GM23248 (cell line): ENCODE measurements around the gene XXYLT1. TPM values are rescaled to one million over a fixed set of nuclear protein-coding genes. Genes with fewer than 3 reads are reported as not detected.

Source experiments
- DNase-seq: peaks from one replicate; pipeline ENCODE4 v3.0.0-alpha.2; 2015
- H2AFZ ChIP-seq: fragments of 200-600 bp; sonication (generic); 2 replicates; pipeline ENCODE4 v1.6.1; 2016; ENCODE audit warnings: antibody characterized with exemption
- H3F3A ChIP-seq: fragments of 200-600 bp; sonication (generic); 2 replicates; pipeline ENCODE4 v1.6.1; 2016; ENCODE audit warnings: mild to moderate bottlenecking, antibody characterized with exemption, mixed run types; ENCODE audit not compliant: insufficient read depth
- H3K27ac ChIP-seq: fragments of 200-600 bp; sonication (generic); 2 replicates; pipeline ENCODE4 v1.5.1; 2016; ENCODE audit warnings: mild to moderate bottlenecking
- H3K27me3 ChIP-seq: fragments of 200-600 bp; sonication (generic); replicated peaks from 2 replicates; pipeline ENCODE4 v1.6.1; 2016; ENCODE audit warnings: mild to moderate bottlenecking; ENCODE audit not compliant: insufficient read depth
- H3K36me3 ChIP-seq: fragments of 200-600 bp; sonication (generic); 2 replicates; pipeline ENCODE4 v1.6.1; 2016; ENCODE audit warnings: low read depth, mild to moderate bottlenecking
- H3K4me1 ChIP-seq: fragments of 200-600 bp; sonication (generic); 2 replicates; pipeline ENCODE4 v1.6.1; 2016; ENCODE audit warnings: mild to moderate bottlenecking; ENCODE audit not compliant: insufficient read depth
- H3K4me2 ChIP-seq: fragments of 200-600 bp; sonication (generic); one replicate; pipeline ENCODE4 v1.6.1; 2016; ENCODE audit warnings: mild to moderate bottlenecking; ENCODE audit not compliant: unreplicated experiment
- H3K4me3 ChIP-seq: fragments of 200-600 bp; sonication (generic); 2 replicates; pipeline ENCODE4 v1.5.1; 2016; ENCODE audit warnings: mild to moderate bottlenecking
- H3K79me2 ChIP-seq: fragments of 200-600 bp; sonication (generic); 2 replicates; pipeline ENCODE4 v1.6.1; 2016; ENCODE audit warnings: mild to moderate bottlenecking; ENCODE audit not compliant: insufficient read depth
- H3K9ac ChIP-seq: fragments of 200-600 bp; sonication (generic); 2 replicates; pipeline ENCODE4 v1.6.1; 2016; ENCODE audit warnings: mild to moderate bottlenecking
- H3K9me2 ChIP-seq: fragments of 200-600 bp; sonication (generic); 2 replicates; pipeline ENCODE4 v1.6.1; 2016; ENCODE audit warnings: mixed run types, mild to moderate bottlenecking, moderate library complexity; ENCODE audit not compliant: insufficient read depth
- H3K9me3 ChIP-seq: fragments of 200-600 bp; sonication (generic); one replicate; pipeline ENCODE4 v1.6.1; 2017; ENCODE audit warnings: low read depth
- H4K20me1 ChIP-seq: fragments of 200-600 bp; sonication (generic); 2 replicates; pipeline ENCODE4 v1.6.0; 2016; ENCODE audit not compliant: insufficient read depth
- EZH2 ChIP-seq: fragments of 200-600 bp; sonication (generic); IDR thresholded peaks from 2 replicates; pipeline ENCODE4 v1.6.1; 2018; ENCODE audit warnings: antibody characterized with exemption, mild to moderate bottlenecking; ENCODE audit not compliant: insufficient read depth, poor library complexity, severe bottlenecking
- EZH2phosphoT487 ChIP-seq: fragments of 200-600 bp; sonication (generic); IDR thresholded peaks from 2 replicates; pipeline ENCODE4 v1.6.1; 2018; ENCODE audit warnings: antibody characterized with exemption, moderate library complexity, mild to moderate bottlenecking, low read depth; ENCODE audit not compliant: insufficient read depth
- WGBS, 2 experiments: methylation state at CpG; one replicate each; pipeline ENCODE4 v1.1.6; 2015 to 2017; ENCODE audit warnings: low lambda C conversion rate in 2 of 2, low coverage in 1 of 2; ENCODE audit errors: missing lambda C conversion rate in 2 of 2; 5-methylcytosine and 5-hydroxymethylcytosine counted together
- in situ Hi-C: fragments of 300-500 bp; cut with MboI; formaldehyde crosslinking; loops from 2 replicates; pipeline ENCODE4 v1.15.0; 2020
- polyA plus RNA-seq: library from polyadenylated mRNA; unstranded; fragments of >200 nt; fragmentation: Nextera tagmentation; extraction: Ambion mirVana; gene quantifications from 2 replicates; pipeline ENCODE4 v1.2.1, GENCODE V29; 2016
- total RNA-seq: library from RNA; depleted of rRNA; stranded (reverse); fragments of >200 nt; shearing (Covaris generic); gene quantifications from 2 replicates; pipeline ENCODE4 v1.2.3, GENCODE V29; 2014

XXYLT1 gene
- total and polyA plus RNA-seq, 2 experiments from 2014 or later = 22.8 to 44.7 TPM

DNA sequence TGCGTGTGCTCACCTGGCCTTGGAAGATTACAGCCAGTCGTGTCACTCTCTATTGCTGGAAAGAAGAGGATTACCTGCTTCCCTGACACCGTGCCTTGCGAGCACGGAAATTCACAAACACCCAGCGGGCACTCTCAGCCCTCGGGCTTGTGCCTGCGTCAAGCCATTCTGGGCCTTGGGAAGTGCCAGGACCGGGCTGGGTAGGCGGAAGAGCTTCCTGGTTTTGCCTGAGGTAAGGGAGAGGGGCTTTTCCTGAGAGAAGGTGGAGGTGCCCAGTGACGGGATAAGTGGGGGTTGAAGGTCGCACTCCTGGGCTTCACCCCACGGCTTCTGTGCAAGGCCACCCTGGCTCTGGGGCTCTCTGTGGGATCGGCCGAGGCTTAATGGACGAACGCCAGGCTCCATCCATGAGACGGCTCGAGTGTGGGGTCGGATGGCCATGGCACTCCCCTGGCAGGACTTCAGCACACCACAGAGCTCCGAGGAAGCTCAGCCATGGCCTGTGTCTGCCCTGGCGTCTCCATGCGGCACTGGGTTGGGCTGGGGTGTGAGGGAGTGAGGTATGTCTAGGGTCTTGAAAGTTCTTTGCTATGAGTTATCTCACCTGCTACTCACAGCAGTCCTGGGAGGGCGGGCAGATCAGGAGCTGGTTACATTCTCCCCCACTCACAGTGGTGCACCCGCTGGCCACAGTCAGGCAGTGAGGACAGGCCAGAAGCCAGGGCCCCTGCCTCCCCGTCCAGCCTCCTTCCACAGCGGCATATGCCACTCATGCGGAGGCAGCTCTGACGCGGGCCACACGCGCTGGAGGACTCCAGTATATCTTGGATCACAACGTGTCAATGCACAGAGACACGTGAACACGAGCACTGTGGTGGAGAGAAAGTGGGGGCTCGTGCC is 209.0 kb downstream of the XXYLT1 start:
- in situ Hi-C loops = no loop called here
- WGBS, 2 experiments = 82 to 86% methylated on average over 35 to 36 of the region's 36 CpGs
- no peak overlapping the region for H2AFZ ChIP-seq

DNA sequence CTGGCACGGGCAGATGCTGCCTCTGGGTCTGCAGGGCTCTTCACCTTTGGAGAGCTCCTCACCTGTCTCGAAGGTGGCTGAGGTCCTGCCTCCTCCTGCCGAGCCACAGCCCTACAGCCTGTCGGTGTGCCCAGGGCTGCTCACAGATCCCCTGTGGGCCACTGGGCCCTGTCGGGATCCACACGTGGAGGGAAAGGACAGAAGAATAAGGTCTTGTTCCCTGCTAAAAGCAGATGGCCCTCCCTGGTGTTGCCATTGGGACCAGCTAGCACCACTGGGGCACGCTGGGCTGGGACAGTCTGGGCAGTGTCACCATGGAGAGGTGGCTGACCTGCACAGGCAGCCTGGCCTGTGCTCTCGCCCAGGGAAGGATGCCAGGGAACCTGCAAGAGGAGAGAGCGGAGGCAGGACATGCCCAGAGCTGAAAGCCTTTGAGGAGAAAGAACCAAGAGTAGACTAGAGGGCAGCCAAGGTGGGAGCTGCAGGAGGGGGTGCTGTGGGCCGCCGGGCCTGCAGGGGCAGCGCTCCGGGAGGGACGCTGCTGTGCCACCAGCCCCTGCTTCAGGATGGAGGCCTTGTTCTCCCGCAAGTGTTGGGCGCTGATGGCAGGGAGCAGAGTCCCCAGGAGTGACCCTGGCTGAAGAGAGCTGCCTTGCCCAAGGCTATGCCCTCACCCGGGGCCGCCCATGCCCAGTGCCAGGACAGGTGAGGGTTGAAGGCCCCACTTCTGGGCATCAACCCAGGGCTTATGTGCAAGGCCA is 210.2 kb downstream of the XXYLT1 start:
- H2AFZ ChIP-seq = no peak overlapping the region
- no peak overlapping the region for H3K4me3 ChIP-seq
- H3K36me3 ChIP-seq = no peaks in the 10 kb centered on the region
- H3F3A ChIP-seq = no peaks in the 10 kb centered on the region
- 65 to 74% methylated on average over 18 of the region's 18 CpGs for WGBS, 2 experiments
- no peak overlapping the region for H3K9ac ChIP-seq
- H3K9me3 ChIP-seq = no peaks in the 10 kb centered on the region
- no peak overlapping the region for H3K27ac ChIP-seq
- no peaks in the 10 kb centered on the region for H3K9me2 ChIP-seq
- no peaks in the 10 kb centered on the region for H3K4me1 ChIP-seq
- H3K4me2 ChIP-seq = no peak overlapping the region
- DNase-seq = no peak
- no peaks in the 10 kb centered on the region for H3K79me2 ChIP-seq
- in situ Hi-C loops = no loop called here
- H3K27me3 ChIP-seq = no peaks in the 10 kb centered on the region
- TF ChIP-seq EZH2 (no peak), EZH2phosphoT487 (no peak)
- H4K20me1 ChIP-seq = no peaks in the 10 kb centered on the region

More for the DNA sequence above, 209.0 kb downstream of the XXYLT1 start:
- DNase-seq = no peak
- no peak overlapping the region for H3K4me3 ChIP-seq
- H3K27me3 ChIP-seq = no peaks in the 10 kb centered on the region
- H4K20me1 ChIP-seq = no peaks in the 10 kb centered on the region
- no peaks in the 10 kb centered on the region for H3K4me1 ChIP-seq
- no peak overlapping the region for H3K9ac ChIP-seq
- TF ChIP-seq EZH2phosphoT487 = no peak
- no peak for TF ChIP-seq EZH2
- H3K36me3 ChIP-seq = no peaks in the 10 kb centered on the region
- no peaks in the 10 kb centered on the region for H3K79me2 ChIP-seq
- no peak overlapping the region for H3K27ac ChIP-seq
- H3K9me3 ChIP-seq = no peaks in the 10 kb centered on the region
- no peaks in the 10 kb centered on the region for H3K9me2 ChIP-seq
- no peak overlapping the region for H3K4me2 ChIP-seq
- H3F3A ChIP-seq = no peaks in the 10 kb centered on the region

DNA sequence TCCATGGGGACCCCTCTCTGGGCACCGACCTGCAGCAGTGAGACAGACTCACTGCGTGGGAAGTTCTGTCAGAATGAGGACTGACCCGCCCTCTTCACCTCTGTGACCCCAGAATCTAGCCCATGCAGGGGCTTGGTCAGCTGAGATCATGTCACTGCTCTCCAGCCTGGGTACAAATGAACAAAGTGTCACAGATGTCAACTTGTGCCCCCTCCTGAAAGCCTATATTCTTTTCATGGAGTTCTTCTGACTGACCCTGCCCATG is 210.8 kb downstream of the XXYLT1 start:
- no peak for DNase-seq
- H3K36me3 ChIP-seq = no peaks in the 10 kb centered on the region
- H3K27me3 ChIP-seq = no peaks in the 10 kb centered on the region
- H4K20me1 ChIP-seq = no peaks in the 10 kb centered on the region
- H3K4me3 ChIP-seq = no peak overlapping the region
- H3K4me2 ChIP-seq = no peak overlapping the region
- H3F3A ChIP-seq = no peaks in the 10 kb centered on the region
- H2AFZ ChIP-seq = no peak overlapping the region
- in situ Hi-C loops = no loop called here
- 62 to 83% methylated on average over 3 of the region's 3 CpGs for WGBS, 2 experiments
- H3K27ac ChIP-seq = no peak overlapping the region
- TF ChIP-seq EZH2 = no peak
- TF ChIP-seq EZH2phosphoT487 = no peak
- H3K9ac ChIP-seq = no peak overlapping the region
- H3K79me2 ChIP-seq = no peaks in the 10 kb centered on the region
- no peaks in the 10 kb centered on the region for H3K4me1 ChIP-seq
- no peaks in the 10 kb centered on the region for H3K9me3 ChIP-seq
- no peaks in the 10 kb centered on the region for H3K9me2 ChIP-seq

DNA sequence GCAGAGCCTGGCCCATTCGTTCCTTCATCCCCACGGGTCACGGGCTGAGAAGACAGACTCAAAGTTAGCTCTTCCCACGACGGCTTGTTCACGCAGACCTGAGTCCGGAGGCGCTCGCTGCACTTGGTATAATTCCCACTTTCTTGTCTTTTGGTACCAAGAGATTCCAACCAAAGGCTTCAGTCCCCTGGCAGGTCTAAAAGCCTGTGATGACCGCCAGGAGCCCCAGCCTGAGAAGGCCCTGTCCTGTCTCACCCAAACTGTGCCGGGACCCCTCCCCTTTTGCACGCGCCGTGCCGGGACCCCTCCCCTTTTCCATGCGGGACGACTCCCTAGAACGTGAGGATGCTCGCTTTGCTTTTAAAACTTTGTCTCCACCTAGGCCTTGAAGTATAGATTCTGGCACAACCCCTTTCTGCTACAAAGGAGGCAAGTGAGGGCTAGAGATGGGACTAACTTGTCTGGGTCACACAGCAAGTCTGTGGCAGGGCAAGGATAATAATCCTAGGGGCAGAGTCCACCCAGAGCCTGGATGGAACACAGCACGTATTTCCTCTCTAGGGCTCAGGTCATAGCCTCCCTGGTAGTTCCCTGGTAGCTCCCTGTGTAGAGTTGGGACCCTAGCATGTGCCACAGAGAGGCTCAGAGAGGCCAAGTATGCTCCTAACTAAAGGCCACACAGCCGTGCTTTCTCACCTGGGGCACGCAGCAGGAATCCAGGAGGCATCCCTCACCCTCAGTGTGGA is 211.3 kb downstream of the XXYLT1 start:
- 58 to 67% methylated on average over 22 of the region's 22 CpGs for WGBS, 2 experiments
- in situ Hi-C loops = no loop called here
- Histone ChIP-seq H3K79me2 (no peaks in the 10 kb centered on the region), H3K27ac (no peak overlapping the region), H3K27me3 (no peaks in the 10 kb centered on the region), H3F3A (no peaks in the 10 kb centered on the region), H3K9me3 (no peaks in the 10 kb centered on the region), H2AFZ (no peak overlapping the region), H3K9ac (no peak overlapping the region), H3K4me1 (no peaks in the 10 kb centered on the region), H3K9me2 (no peaks in the 10 kb centered on the region), H3K4me2 (no peak overlapping the region), H3K36me3 (no peaks in the 10 kb centered on the region), H3K4me3 (no peak overlapping the region), H4K20me1 (no peaks in the 10 kb centered on the region)
- no peak for TF ChIP-seq EZH2
- no peak for TF ChIP-seq EZH2phosphoT487
- DNase-seq = no peak
